ENCODE data around the gene CGREF1.
A peak's percentile ranks its signal among the peaks of the same experiment; 100 is the strongest.
"Not testable (repeated sequence)": the region's sequence is repeated elsewhere in the genome, so short reads cannot be mapped to it uniquely, and the experiment has no call there.

The CGREF1 gene

GRCh38 chr2:27137322-27137935, 18.5 kb upstream of the CGREF1 start:
- no peak for DNase-seq (ENCODE audit: low read depth, low spot score)

DNA sequence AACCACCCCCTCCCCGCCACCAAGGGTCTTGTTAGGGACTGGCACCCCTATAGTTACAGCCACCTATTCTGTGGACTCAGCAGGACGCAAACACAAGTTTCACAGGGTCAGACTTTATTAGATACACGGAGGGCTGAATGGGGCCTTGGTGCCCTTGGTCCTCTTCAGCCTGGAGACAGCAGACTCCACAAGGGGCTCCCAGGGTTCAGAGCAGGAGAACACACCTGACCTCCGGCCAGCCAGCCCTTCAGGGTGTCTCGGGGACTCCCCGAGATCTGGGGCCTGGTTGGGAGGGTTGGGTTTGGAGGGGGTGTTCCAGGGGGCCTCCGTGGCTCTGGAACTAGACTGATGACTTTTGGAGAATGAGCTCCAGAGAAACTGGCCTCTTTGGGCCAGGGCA, 17.8 kb upstream of the CGREF1 start:
- DNase-seq (ENCODE audit: low read depth, low spot score), result no peak

GRCh38 chr2:27135478-27135955, 16.6 kb upstream of the CGREF1 start:
- DNase-seq (ENCODE audit: low read depth, low spot score), result no peak

DNA sequence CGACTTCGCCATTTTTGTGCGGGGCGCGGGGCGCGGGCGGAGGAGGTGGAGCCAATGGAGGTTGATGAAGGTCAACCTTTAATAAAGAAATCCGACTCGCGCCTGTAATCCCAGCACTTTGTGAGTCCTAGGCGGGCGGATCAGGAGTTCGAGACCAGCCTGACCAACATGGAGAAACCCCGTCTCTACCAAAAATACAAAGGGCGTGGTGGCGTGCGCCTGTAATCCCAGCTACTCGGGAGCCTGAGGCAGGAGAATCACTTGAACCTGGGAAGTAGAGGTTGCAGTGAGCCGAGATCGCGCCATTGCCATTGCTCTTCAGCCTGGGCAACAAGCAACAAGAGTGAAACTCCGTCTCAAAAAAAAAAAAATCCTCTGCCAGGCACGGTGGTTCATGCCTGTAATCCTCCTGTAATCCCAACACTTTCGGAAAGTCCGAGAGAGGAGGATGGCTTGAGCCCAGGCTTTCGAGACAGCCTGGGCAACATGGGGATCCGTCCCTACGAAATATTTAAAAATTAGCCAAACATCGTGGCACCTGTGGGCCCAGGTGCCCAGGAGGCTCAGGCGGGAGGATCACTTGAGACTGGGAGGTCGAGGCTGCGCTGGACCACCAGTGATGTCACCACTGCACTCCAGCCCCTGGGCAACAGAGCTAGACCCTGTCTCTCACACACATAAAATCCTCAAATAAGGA, 16.0 kb upstream of the CGREF1 start:
- DNase-seq (ENCODE audit: low read depth, low spot score), result no peak

- DNase-seq (ENCODE audit: low read depth, low spot score), result peak; percentile 90
Observed at GRCh38 chr2:27133905-27134780, 15.2 kb upstream of the CGREF1 start, which contains the start of gene PREB. Gene PREB (minus strand): TSS chr2:27134636. CDS start chr2:27134421, 215 bp downstream.

GRCh38 chr2:27133195-27133875, 14.4 kb upstream of the CGREF1 start:
- DNase-seq (ENCODE audit: low read depth, low spot score), result no peak

DNA sequence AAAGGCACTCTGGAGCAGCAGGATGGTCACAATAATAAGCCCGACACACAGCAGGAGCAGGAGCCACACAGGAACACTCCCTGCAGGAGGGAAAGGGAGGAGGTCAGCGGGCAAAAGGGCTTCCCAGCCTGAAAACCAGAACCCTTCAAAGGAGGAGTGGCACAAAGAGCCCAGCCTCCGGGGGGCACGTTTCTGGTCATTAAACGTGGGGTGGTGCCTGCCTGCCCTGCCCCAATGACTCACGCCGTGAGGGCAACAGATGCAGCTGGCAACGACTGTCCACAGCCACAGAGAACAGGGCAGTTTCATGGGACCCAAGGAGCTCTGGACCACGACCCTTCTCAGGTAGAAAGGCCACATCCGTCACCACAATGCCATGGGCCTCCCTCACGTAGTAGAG, 12.5 kb upstream of the CGREF1 start:
- DNase-seq (ENCODE audit: low read depth, low spot score), result no peak

GRCh38 chr2:27130396-27130795, 11.5 kb upstream of the CGREF1 start:
- DNase-seq (ENCODE audit: low read depth, low spot score), result no peak

DNA sequence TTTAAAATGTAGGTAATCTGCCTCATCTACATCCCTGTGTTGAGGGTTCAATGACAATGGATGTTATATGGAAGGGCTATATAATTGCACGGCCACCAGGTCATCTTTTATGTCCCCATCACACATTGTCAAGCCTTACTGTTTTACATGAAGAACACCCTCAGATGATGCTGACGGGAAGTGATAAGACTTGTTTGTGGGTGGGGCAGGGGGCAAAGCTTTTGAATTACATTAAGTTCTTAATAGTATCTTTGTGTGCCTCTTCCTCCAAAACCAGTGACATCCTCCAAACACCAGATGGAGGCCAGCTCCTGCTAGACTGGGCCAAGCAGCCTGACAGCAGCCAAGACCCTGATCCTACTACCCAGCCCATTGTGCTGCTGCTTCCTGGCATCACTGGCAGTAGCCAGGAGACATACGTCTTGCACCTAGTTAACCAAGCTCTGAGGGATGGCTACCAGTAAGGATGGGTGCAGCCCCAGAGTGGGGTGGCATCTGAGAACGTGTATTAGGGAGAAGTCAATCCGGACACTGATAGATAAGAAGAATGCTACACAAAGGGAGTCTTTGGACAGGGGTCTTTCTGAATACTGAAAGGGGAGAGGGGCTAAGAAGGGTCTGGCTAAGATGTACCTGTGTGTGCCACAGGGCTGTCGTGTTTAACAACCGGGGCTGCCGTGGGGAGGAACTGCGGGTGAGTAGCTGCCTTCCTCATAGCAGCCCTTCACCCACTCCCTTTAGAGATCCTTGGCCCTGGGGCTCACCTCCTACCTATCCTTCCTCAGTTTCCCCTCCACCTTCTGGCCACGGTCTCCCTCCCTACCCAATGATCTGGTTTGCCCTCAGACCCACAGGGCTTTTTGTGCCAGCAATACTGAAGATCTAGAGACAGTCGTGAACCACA, 10.0 kb upstream of the CGREF1 start:
- no peak for DNase-seq (ENCODE audit: low read depth, low spot score)

DNA sequence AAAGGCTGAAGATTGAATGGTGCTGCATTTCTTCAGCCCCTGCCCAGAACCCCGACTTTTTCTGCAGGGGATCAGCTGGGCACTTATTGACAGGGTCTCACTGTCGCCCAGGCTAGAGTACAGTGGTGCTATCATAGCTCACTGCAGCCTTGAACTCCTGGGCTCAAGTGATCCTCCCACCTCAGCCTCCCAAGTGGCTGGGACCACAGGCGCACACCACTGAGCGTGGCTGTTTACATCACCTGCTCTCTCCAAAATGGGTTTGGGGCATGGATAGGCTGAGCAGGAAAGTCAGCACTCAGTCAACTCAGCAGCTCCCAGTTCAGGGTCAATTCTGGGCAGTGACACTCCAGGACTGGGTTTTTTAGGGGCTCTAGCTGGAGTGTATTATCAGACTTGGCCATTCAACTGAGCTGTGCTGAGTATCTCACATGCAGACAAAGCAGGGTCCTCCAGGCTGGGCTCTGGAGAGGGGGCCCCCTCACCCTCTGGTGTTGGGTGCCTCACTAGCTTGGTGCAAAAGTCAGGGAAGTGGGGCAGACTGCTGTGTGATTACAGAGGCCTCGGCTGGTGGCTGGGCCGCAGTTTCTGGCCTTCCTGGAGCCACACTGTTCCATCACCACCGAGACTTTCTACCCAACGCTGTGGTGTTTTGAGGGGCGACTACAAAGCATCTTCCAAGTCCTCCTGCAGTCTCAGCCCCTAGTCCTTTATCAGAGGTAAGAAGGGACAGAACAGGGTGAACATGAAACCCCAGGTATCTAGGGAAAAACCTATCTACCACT, 9.1 kb upstream of the CGREF1 start:
- DNase-seq (ENCODE audit: low read depth, low spot score), result no peak

GRCh38 chr2:27126252-27126710, 7.4 kb upstream of the CGREF1 start:
- no peak for DNase-seq (ENCODE audit: low read depth, low spot score)

- no peak for DNase-seq (ENCODE audit: low read depth, low spot score)
Observed at GRCh38 chr2:27125104-27125503, 6.2 kb upstream of the CGREF1 start.

GRCh38 chr2:27123302-27124150, 4.6 kb upstream of the CGREF1 start, which contains the start of gene ABHD1:
Gene ABHD1 (plus strand): TSS chr2:27123815. CDS start chr2:27123949, 134 bp downstream.
- no peak for DNase-seq (ENCODE audit: low read depth, low spot score)

- DNase-seq (ENCODE audit: low read depth, low spot score), result no peak
Observed at GRCh38 chr2:27122791-27123190, 3.9 kb upstream of the CGREF1 start.

DNA sequence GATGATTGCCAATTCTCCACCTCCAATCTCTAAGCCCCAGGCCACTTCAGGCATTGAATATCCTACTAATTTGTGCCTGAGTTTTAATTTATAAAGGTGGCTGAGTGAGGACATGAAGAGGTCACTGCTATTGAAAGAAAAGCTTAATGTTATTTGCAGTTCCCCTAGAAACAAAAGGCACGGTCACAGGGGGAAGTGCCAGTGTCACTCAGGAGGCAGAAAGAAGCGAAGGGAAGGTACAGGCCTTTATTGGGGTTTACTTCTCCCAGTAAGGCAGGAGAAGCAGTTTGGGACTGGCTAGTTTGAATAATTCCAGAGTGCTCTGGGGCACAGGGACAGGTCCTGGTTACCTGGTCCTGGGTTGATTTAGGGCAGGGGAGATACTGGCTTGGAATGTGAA, 3.0 kb upstream of the CGREF1 start:
- no peak for DNase-seq (ENCODE audit: low read depth, low spot score)

DNA sequence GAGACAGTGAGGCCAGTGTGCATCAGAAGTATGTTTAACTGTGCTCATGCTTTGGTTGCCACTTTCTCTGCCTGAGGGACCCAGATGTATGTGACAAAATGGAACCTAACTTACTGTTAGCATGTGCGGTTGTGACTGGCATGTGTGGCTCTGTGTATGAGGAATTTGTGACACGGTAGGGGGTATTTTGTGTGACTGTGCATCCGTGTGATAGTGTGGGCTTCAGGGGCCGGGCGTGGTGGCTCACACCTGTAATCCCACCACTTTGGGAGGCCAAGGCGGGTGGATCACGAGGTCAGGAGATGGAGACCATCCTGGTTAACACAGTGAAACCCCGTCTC, 372 bp upstream of the CGREF1 start:
- DNase-seq (ENCODE audit: low read depth, low spot score), result not testable (repeated sequence)

GRCh38 chr2:27117995-27118524, 868 bp downstream of the CGREF1 start:
- no peak for DNase-seq (ENCODE audit: low read depth, low spot score)

DNA sequence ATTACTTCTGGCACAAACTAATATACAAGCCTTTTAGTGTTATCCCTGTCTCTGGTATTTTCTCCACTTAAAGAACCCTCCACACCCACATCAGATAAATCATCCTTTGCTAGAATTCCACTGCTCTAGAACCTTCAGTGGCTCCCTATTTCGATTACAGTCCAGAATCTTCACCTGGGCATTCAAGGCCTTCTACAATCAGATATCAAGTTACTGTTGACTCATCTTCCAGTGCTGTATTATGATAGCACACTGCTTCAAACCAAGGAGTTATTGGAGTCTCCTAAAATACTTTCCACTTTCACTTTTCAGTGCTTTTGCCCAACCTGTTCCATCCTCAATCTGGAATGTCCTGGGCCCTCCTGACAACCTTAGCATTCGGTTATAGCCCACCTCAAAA, 3.4 kb downstream of the CGREF1 start:
- no peak for DNase-seq (ENCODE audit: low read depth, low spot score)

Data from smooth muscle cell of the brain vasculature (primary cell).